ENCODE results near the gene LVRN.

DNA sequence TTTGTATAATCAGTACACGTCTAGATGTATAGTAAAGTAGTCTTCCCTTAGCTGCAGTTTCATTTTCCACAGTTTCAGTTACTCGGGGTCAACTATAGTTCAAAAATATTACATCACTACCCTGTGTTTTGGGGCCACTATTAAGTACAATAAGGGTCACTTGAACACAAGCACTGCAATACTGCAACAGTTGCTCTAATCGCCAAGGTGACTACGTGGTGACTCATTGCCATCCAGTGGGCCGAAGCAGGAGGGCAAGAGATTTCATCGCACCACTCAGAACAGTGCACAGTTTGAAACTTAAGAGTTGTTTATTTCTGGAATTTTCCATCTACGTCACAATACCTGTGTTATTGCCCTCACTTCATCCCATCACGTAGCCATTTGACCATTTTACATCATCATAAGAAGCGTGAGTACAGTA, 69.8 kb downstream of the LVRN start, which contains the start of gene ARL14EPL:
- TF ChIP-seq, protein P1, sequence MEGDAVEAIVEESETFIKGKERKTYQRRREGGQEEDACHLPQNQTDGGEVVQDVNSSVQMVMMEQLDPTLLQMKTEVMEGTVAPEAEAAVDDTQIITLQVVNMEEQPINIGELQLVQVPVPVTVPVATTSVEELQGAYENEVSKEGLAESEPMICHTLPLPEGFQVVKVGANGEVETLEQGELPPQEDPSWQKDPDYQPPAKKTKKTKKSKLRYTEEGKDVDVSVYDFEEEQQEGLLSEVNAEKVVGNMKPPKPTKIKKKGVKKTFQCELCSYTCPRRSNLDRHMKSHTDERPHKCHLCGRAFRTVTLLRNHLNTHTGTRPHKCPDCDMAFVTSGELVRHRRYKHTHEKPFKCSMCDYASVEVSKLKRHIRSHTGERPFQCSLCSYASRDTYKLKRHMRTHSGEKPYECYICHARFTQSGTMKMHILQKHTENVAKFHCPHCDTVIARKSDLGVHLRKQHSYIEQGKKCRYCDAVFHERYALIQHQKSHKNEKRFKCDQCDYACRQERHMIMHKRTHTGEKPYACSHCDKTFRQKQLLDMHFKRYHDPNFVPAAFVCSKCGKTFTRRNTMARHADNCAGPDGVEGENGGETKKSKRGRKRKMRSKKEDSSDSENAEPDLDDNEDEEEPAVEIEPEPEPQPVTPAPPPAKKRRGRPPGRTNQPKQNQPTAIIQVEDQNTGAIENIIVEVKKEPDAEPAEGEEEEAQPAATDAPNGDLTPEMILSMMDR (IDR thresholded peaks at IDR 0.05) = no peak
- TF ChIP-seq POLR2A (IDR thresholded peaks at IDR 0.05) = no peak
